Measurements from ENCODE around the gene HS2ST1.

- TF ChIP-seq CTCF (IDR thresholded peaks at IDR 0.05; ENCODE audit: insufficient read depth, low read length): no peak
- no peak for TF ChIP-seq REST (IDR thresholded peaks at IDR 0.05; ENCODE audit: insufficient replicate concordance, low read depth)
These were observed 222.3 kb downstream of the HS2ST1 start for GRCh38 chr1:87136607-87137341.

Measured in HL-60 (cell line).